ENCODE measurements around the gene MTA2.
"Not testable (repeated sequence)": the region's sequence is repeated elsewhere in the genome, so short reads cannot be mapped to it uniquely, and the experiment has no call there.

MTA2 gene

DNA sequence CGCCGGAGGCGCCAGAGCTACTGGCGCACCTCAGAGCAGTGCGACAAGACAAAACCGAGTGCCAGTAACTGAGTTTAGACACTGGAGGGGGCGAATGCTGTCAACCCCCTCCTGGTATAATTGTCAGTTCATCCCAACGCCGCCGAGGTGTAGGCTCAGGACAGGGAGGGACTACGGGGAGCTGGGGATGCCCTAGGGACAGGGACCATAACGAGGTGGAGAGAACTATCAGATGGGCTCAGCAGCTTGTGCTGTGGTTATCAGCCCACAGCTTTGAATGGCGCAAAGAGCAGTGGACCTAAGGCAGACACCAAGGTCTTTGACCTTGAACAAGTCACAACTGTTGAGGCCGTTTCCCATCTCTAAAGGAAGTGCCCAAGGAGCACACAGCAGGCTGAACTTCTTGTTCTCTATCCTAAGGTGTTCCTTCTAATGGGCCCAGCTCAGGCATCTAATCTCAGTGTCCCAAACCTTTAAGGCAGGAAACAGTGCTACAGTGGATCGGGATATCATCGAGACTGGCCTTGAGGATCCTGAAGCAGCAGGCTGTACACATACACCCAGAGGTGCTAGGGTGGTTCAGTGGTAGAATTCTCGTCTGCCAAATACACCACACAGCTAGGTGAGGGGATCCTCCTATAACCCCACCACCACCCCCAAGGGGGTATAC lies 9.4 kb downstream of the MTA2 start:
- no peak for DNase-seq

DNA sequence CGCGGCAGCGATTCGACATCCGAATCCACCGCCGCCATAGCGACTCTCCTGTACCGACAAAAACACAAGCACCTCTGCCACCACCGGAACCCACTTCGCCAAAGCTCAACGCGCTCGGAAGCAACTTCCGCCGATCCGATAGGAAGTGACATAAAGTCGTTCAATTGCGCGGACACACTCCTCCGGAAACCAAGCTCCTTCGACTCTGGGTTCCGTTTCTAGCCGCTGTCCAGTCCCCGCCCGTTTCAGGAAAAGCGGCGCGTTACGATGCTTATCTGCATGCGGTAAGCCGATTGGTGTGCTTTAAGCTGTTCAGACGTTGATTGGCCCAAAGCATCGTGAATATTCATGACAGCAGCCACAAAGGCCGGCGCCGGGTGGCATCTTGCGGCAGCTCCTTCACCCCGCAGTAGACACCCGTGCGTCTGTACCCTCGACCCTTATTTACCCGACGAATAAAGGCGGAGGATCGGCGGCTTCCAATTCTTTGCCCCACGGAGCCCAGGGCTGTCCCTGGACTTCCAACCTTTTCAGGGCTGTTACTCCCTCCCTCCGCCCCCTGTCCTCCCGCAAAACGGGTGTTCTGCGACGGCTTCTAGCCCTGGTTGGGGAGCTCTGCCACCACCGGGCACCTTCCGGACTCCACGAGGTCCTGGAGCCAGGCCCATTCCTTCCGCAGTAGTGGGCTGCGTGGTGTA lies 10.1 kb downstream of the MTA2 start, which contains the start of gene TUT1:
TUT1 (minus strand) TSS at position 76 of the 698 bp plus-strand sequence; CDS start at position 38, 38 bp downstream.
- peak; percentile 93 to 94 for DNase-seq

DNA sequence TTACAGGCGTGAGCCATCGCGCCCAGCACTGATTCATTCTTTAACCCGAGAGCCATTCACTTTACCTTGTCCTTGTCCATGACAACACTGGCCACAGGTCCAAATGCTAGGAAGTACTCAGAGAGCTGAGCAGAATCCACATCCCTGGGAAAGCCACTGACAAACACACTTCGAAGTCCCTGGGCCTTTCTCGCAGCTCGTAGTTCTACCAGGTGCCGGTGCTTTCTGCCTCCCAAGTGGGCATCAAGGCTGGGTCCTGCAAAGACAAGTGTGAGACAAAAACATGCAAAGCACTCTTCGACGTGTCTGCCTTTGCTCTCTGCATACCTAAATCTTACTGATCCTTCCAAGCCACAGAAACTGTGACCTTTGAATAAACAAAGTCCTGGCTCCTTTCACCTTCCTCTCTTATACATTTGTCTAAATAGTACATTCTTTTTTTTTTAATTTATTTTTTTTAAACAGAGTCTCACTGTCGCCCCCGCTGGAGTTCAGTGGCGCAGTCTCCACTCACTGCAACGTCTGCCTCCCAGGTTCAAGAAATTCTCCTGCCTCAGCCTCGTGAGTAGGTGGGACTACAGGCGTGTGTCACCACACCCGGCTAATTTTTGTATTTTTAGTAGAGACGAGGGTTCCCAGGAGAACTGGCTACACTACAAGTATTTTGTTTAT lies 12.6 kb downstream of the MTA2 start:
- DNase-seq = peak in 1 of 2 donors; percentile 38

DNA sequence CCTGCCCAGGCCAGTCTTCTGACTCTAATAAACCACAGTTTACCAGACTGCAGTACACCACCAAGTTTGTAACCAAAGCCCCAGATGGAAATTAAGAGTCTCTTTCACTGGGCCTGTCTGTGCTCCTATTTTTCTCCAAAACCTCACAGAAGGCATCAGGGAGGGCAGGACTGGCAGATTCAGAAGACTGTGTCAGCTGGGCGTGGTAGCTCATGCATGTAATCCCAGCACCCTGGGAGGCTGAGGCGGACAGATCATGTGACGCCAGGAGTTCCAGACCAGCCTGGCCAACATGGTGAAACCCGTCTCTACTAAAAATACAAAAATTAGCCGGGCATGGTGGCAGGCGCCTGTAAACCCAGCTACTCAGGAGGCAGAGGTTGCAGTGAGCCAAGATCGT lies 16.3 kb downstream of the MTA2 start:
- DNase-seq = not testable (repeated sequence)

DNA sequence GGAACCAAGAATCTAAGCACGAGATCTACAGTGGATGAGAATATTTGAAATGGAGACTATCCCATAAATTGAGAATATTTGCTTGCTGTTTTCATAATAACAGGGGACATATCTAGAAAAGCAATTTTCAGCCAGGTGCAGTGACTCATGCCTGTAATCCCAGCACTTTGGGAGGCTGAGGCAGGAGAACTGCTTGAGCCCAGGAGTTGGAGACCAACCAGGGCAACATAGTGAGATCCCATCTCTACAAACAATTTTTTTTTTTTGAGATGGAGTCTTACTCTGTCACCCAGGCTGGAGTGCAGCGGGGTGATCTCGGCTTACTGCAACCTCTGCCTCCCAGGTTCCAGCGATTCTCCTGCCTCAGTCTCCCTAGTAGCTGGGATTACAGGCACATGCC lies 19.9 kb downstream of the MTA2 start:
- not testable (repeated sequence) for DNase-seq

DNA sequence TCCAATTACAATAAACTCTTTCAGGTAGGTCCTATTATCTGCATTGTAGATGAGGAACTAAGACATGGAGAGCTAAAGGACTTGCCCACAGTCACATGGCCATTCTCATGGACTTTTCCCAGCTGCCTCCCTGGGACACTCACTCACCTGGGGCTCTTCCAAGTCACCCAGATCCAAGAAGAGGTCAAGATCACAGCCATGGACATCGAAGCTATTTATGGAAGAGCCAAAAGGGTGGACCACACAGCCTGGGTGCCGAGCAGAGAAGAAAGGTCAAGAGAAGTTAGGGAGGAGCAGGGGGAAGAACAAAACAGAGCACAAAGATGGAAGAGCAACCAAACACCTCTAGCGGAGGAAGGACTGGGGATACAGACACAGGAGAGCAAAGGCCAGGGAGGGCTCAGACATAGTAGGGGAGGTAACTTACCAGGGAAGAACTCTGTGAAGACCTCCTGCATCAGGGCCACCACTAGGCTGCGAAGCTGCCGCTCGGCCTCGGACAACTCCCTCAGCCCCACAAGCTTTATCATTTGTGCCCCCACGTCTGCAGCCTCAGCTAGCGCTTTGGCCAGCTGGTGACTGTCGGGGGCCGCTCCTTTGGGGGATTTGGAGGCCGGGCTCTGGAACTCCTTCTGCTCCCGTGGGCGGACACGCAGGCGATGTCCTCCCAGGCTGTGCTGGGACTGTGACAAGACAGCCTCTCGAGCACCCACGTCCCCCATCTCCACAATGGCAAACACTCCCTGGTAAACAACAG lies 20.5 kb downstream of the MTA2 start:
- DNase-seq = no peak

DNA sequence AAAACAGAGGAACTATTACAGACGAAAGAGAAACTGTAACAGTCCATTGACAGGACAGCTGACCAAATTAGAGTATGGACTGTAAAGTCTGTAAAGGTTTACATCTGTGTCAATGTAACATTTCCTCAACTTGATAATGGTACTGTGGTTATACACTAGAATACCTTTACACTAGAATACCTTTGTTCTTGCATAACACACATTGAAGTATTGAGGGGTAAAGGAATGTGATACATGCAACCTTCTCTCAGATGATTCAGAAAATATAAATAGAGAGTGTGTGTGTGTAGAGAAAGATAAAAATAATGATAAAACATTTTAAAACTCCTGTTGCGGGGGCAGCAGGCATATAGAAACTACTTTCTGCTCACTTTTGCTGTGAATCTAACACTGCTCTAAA lies 22.4 kb downstream of the MTA2 start:
- no peak for DNase-seq

DNA sequence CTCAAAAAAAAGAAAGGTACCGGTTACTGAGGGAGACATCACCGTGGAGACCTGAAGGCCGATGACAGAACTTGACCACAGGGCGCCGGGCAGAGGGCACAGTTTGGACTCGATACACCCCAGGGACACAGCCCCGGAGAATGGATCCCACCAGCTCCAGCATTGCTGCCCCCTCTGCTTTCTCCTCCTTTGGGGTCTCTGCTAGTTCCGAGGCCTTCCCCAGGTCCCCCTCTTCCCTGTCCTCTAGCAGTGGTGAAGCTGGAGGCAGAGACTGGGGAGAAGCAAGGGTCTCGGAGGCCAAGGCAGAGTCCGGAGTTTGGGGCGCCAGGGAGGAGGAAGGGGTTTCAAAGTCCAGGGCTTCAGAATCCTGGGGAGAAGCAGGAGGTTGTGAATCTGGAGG lies 23.1 kb downstream of the MTA2 start:
- no peak for DNase-seq

DNA sequence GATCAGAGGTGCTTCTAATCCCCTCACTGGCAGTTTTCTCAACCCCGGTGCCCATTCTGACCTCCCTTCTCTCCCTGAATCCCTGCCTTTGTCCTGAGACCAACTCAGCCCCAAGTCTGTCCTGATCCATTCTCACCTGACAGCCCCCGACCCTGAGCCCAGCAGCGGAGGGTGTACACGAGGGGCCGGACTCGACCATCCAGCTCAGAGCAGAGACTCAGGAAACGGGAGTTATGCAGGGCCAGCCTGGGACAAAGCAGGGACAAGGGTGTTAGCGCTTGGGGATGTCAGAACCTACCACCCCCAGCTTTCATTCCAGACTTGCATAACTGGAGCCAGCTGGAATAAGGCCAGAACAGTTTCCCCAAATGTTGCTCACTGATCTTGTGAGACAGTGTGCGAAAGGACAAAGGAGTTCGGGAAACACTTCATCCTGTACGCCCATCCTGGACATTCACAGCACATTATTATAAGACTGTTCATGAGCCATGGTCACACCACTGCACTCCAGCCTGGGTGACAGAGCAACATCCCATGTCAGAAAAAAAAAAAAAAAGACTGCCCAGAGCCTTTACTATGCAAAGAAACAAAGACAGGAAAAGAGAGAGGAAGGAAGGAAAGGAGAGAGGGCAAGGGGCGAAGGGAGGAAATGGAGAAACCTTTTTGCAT lies 24.5 kb downstream of the MTA2 start:
- DNase-seq = no peak

DNA sequence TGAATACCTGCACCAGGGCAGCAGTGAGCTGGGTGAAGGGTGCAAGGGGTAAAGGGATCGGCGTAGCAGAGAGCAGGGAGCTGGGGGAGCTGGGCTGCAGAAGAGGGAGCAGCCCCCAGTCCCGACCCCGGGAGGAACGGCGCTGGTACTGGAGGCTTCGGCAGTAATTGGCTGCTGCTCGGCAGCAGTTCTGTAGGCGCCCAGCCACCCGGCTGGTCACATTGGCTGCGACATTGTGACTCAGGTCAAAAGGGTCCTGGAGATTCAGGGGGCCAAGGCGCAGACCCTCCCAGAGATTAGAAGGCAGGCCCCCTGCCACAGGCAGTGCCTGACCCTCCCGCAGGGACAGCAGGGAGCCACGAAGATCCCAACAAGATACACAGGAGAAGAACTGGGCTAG lies 25.8 kb downstream of the MTA2 start:
- no peak for DNase-seq

DNA sequence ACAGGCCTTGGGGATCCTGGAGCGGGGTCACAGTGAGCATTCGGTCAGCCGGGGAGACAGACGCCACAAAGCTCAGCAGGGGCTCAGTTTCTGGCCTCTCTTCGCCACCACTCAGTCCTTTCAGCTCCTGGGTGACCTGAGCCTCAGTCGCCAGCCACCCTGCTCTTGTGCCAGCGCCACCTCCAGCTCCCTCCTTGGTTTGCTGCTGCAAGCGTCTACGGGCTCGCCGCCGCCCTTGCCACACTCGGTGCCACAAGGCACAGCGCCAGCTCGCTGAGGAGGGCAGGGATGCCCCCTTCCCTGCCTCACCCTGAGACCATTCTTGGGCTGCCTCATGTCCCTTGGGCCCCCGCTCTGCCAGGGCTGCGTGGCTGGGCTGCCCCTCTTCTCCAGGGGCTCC lies 26.5 kb downstream of the MTA2 start:
- DNase-seq = no peak

DNA sequence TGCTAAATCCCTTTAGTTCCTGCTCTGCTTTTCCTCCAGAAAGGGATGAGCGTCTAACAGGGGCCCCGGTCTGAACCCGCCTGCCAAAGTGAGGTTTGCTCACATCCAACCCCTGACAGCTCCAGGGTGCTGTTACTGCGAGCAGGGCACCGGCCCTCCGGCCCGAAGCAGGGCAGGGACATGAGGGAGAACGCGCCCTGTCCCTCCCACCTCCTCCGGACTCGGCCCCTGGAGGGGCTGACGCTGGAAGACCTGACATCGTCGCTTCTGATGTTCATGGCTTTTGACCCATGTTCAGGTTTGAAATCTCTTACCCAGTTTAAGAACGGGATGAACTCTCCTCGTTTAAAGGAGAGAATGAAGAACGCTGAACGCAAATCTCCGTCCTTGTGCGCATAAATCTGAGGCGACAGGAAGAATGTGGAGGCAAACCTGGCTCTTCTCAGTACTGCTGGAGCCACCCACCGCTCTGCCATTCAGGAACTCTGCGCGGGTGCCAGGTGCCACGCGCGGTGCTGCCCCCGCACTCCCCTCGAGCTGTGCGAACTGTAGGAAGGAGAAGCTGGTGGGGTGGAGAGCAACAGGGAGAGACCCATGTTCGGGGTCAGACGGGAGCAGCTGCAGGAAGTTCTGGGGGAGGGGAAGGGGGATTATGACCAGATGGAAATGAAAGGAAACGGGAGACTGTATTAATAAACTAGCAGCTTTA lies 27.1 kb downstream of the MTA2 start:
- DNase-seq = peak; percentile 28 to 48

DNA sequence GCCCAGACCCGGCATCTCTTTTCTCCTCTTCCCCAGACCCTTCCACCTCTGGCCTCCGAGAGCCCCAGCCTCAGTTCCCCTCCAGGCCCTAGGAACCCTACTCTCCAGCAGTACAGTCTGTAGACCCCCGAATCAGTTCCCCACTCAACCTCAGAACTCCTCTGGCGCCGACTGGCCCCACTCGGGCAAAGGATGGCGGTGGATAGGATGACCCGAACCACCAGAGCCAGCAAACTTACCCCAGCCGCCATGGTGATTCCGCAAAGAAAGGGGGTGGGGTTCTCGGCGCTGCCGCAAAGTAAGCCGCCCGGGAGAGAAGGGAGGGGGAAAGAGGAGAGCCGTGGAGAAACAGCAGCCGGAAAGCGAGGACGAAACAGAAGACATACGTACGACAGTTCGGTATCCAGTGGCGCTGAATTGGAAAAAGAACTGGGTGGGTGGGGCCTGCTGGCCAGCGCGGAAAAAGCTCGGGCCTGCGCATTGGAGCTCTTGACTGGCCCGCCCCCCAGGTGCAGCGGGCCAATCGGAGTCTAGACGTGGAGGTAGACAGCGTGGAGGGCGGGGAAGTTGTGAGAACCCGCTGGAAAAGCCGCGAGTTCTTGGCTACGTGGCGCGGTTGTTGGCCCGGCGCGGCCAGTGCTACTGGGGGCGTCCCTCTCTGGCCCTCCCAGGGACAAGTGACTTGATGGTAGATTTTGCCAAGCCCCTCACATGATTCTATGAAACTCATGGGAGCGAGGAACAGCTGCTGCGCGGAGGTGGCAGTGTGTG lies 27.9 kb downstream of the MTA2 start, which contains the start of gene EEF1G:
EEF1G (minus strand) TSS at position 300 of the 771 bp plus-strand sequence; CDS start at position 251, 49 bp downstream.
- peak; percentile 97 for DNase-seq

DNA sequence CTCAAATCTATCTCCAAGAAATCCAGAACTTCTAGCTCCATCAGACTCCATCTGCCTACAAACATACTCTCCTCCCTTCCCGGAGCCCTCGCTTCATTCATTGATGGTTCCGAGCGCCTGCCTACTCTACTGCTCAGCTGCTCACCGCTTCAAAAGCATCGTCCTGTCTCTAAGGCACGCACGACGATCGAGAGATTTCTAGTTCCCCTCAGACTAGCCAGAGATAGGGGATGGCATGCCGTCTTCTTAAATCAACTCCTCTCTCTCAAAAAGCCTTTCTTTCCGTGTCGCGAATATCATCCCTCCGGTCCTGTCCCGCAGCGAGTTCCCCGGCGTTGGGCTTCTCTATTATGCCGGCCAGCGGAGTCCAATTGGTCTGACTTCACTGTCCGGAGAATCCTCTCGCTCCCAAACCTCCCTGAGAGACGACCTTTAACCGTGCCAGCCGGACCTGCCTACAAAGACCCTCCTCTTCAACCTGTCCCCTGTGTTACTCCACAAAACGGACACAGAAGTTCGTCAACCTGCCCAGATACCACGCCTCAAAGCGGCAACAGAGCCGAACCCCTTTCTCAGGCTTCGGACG lies 28.6 kb downstream of the MTA2 start:
- peak in 1 of 2 donors; percentile 26 for DNase-seq

DNA sequence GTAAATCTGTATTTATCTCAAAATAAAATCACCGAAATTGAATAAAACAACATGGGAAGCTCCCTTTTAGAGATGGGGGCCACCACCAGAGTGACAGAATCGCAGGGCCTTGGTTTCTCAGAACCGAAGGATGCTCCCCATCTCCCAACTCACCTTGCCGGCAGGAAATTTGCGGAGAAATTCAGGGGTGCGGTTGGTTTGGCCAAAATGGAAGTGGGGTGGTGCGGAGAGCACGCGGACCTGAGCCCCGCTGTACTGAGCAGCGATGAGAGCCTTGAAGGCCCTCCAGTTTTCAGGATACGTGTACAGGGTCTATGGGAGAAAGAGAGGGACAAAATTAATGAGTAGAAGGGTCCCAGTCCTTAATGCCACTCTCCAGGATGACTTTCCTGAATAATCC lies 29.2 kb downstream of the MTA2 start:
- no peak for DNase-seq

DNA sequence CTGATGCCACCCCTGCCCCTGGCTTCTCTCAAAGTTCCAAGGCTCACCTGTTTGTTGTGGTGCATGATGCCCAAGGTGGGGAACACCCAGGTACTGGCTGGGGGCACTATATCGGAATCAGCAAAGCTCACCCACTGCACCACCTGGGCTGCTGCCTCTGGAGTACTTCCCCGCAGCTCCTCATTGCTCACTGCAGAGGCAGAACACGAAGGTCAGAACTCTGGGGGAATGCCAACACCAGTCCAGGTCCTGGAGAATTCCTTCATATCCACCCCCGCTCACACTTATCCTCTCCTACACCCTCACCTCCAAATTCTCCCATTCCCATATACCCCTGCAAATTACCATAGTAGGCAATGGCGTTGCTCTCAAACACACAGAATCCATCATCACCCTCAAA lies 30.2 kb downstream of the MTA2 start:
- not testable (repeated sequence) for DNase-seq

DNA sequence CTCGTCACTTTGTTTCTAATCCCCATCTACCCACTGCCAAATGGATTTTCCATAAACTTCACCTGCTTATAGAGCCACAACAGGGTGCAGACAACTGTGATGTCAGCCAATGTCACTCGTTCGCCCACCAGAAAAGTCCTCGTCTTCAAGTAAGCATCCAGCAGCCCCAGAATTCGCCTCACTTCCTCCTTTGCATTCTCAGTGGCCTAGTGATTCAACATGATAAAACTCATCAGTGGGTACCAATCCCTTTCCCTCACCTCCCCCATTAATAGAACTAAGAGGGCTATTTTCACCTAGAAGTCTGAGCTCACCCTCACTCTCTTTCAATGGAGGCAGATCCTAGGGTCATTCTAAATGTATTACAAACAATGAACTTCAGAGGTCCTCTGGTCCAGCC lies 30.8 kb downstream of the MTA2 start:
- DNase-seq = not testable (repeated sequence)

DNA sequence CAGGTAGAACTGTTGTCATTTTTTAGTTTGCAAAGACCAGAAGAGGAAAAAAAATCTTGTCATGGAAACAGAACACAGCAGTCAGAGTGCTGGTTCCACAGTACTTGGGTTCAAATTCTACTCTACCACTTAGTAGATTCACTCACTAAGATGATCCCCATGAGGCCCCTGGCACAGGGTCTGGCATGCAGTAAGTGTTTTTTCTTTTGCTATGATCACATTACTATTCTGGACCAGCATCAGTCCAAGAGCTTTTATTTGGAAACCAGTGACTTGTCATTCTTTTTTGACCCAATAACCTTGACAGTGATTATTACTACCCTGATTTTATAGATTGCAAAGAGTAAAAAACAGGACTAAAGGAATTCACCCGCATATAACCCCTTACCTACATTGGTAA lies 32.1 kb downstream of the MTA2 start:
- DNase-seq = no peak

DNA sequence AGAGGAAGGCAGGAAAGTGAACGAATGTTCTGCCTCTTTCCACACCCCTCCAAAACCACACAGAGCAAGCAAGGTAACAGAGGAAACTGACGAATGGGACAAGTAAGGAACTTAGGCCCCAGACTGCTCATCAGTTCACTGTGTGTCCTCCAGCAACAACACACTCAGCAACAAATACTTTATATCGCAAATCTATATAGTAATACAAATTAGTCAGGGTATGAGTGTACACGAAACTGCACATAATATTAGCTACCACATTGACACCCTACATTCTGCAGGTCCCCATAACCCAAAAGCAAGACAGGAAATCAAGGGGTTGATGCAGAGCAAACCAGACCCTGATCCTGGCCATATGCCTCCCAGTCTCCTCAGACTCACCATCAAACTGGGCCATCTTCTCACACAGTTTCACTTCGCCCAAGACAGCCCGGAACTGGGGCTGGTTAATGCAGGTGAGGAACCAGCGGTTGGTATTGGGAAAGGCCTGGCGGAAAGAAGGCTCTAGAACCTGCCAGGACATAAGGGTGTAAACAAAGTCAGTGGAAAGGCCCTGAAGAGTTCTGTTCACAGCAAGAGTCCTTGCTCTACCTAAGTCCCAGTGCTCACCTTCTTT lies 34.5 kb downstream of the MTA2 start:
- DNase-seq = no peak

DNA sequence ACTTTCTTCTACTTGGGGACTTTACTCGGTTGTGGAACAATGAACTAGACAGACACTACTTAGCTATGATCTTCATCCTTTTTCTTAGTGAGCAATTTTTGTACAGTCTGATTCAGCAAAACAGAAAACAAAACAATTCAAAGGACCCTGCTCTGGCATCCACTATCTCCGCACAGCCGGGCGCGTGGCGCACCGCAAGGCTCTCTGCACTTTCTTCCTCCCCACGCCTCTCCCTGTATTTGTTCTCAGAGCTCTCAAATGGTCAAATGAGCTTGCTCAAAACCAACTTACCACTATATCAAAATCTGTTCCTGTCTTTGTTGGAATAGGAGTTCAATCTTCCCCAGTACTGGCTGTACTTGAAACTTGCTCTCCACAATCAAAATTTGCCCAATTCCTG lies 35.4 kb downstream of the MTA2 start:
- DNase-seq = no peak

Data from stimulated activated CD4-positive, alpha-beta T cell treated with anti-CD3 and anti-CD28 coated beads, Interleukin-2, amount 100 ng/mL, for 24 hours (primary cell).